ENCODE data around the gene AMMECR1.
"Not testable (repeated sequence)": the region's sequence is repeated elsewhere in the genome, so short reads cannot be mapped to it uniquely, and the experiment has no call there.

AMMECR1 gene

DNA sequence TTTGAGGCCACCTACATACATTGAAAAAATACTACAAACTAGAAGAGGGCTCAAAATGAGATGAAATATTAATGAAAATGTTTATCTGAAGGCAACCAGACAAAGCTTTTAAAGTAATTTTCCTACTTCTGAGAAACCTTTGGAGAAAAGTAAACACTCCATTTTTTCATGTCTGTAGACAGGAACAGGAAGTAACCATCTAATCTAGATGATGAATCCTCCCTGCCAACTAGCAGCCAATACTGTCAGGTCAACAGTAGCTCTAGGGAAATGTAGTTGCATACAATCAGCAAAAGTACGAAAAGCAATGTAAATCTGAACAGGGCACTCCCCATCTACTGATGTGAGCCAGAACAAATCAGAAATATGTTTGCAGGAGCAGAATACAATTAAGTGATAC, 49.0 kb downstream of the AMMECR1 start:
- Histone ChIP-seq H3K4me3 (no peak overlapping the region), H3K27ac (no peak overlapping the region)

DNA sequence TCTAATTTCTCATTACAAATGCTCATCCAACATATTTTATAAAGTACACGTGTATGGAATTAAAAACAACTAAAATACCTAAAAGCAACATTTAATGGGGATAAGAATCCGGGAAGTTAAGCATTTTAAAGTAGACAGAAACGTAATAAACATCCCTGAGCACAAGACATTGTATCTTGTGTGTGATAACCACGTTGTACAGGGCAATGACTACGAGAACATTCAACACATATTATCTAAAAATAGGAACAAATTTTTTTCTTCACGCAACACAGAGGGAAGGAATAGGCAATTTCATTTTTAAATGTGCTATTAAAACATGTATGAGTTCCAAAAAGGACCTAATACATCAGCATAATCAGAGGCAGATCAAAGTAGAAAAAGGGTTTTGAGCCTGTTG, 49.5 kb downstream of the AMMECR1 start:
- Histone ChIP-seq H3K27ac (no peak overlapping the region), H3K4me3 (no peak overlapping the region)

DNA sequence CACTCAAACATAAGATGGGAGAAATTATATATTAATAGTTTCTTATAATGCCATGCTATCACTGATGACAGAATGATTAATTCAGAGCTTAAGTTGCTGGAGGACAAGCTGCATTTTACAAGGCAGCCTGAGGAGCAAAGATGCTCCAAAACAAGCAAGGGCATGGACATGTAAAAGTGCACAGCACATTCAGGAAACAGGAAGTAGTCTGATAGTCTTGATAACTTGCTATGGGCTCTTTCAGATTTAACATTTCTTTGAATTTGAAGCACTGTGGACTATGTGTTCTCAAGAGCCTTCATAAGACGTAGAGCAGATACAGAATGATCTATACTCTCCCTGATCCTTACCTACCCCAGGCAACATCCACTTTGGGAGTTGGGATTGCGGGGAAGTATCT, 50.0 kb downstream of the AMMECR1 start:
- Histone ChIP-seq H3K27ac (no peak overlapping the region), H3K4me3 (no peak overlapping the region)

DNA sequence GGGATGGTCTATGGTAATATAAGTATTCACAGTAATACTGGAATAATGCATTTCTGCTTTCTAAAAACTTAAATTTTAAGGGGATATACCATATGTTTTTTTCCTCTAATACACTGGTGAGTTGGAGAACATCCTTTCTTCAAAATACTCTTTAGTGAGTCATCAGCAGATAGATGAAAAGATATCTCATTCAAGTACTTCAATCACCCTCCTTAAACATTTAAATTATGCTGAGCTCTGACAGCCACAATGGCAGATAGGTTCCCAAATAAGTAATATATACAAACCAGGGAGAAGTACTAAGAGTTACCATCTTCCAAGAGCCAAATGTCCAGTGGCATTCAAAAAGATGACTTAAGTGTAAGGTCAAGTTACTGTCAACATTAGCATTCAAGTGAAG, 52.2 kb downstream of the AMMECR1 start:
- H3K27ac ChIP-seq: no peak overlapping the region

DNA sequence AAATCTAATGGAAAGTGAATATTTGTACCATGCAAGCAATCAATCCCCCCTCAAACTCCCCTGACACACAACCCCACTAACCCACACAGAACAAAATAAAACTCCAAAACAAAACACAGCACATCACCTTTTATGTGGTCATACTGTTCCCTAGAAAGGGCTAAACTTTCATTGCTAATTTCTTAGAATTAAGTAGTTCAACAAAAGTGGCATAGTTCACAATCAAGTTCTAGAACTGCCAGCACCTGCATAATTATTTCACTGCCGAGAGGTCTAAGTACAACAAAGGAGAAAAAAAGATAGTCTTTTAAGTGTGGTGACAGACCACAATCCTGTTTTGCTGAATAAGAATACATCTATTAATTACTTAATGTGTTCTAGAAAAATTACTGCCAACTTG, 58.8 kb downstream of the AMMECR1 start:
- H3K4me3 ChIP-seq: no peak overlapping the region
- no peak overlapping the region for H3K27ac ChIP-seq

More for the DNA sequence above, 52.2 kb downstream of the AMMECR1 start:
- H3K4me3 ChIP-seq: no peak overlapping the region

DNA sequence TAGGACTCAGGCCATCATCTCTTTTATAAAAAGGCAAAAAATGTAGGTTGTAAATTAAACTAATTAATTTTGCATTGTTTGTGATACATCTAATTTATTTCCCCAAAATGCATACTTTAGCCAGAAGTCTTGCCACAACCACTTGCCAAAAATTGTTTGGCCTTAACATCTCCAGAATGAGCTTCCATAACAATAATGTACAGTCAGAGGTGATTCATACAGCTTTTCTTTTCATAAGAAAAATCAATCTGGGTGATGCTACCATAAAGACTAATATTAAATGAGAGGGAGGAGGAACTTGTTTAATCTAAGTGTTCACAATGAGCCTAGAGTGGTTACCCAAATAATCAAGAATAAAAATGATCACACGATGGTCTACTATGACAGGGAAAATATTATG, 59.3 kb downstream of the AMMECR1 start:
- Histone ChIP-seq H3K27ac (no peak overlapping the region), H3K4me3 (no peak overlapping the region)

DNA sequence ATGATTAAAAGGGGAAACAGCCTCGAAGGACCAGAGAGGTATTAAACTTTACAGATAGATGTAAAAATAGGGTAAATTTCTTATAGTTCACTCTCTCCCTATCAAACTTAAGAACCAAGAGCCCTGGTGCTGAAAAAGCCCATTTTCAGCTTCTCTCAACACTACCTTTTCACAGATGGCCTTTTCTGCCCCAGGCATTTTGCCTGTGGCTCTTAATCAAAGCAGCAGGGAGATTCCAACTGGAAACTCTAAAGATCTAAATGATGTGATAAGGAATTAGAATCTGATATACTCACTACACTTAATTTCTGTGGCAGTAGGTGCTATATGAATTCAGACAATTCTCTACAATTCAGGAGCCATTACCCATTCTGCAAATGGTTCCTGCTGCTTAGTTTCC, 60.0 kb downstream of the AMMECR1 start:
- Histone ChIP-seq H3K4me3 (no peak overlapping the region), H3K27ac (no peak overlapping the region)

DNA sequence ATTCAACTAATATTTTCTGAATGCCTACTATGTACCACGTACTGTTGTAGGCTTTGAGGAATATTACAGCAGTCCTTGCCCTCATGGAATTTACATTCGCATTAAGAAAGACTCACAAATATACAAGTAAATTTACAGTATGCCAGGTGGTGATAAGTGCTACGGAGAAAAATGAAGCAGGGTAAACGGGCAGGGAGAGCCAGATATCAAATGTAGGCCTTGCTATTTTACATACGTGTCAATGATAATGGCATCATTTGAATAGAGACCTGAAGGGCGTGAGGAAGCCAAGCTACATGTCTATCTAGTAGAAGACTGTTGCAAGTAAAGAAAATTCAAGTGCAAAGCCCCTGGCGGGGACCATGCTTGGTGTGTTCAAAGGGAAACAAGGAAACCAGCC, 65.2 kb downstream of the AMMECR1 start:
- H3K27ac ChIP-seq: no peak overlapping the region
- H3K4me3 ChIP-seq: no peak overlapping the region

DNA sequence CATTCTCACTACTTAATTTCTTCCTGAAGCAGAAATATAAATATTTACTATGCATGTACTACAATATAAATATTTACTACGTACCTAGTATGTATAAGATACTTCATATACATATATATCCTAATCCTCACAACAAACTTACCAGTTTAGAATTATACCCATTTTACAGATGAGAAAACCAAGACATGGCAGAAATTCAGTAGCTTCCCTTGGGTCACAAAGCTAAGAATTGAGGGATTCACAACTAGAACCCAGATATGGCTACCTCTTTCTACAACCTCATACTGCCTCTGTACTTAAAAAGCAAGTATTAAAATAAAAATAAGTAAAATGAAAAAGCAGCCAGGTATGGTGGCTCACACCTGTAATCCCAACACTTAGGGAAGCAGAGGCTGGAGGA, 65.9 kb downstream of the AMMECR1 start:
- no peak overlapping the region for H3K27ac ChIP-seq
- no peak overlapping the region for H3K4me3 ChIP-seq

DNA sequence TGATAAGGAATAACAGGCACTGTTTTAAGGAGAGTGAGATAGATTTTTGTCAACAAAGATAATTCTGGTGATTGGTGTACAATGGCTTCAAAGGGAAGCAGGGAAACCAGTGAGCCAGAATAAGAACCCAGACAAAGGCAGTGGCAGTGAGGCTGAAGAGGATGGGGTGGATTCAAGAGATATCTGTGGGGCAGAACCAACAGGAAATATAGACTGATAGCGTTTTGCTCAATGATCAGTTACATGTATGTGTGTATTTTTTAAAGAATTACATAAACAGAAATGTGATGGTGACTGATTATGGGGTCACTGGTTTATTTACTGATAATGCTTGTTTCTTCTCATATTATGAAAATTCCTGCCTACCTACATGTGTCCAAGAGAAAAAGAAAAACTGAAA, 66.4 kb downstream of the AMMECR1 start:
- Histone ChIP-seq H3K27ac (no peak overlapping the region), H3K4me3 (no peak overlapping the region)

DNA sequence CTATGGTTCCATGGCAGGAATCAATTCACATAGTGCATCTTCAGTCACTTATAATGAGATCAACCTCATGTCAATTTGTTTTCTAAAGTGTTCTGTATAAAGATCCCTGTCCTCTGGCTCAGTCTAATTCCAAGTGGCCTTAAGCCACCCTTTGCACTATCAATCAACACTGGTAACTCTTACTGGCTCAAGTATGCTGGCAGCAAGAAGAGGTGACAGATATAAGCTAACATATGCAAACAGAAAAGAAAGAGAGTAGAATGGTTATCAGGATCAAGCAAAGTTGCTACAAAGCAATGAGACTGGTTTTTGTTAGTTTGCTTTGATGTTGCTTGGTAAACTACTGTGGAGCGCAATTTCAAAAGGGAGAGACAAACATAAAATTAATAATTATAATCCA, 67.0 kb downstream of the AMMECR1 start:
- Histone ChIP-seq H3K4me3 (no peak overlapping the region), H3K27ac (no peak overlapping the region)

DNA sequence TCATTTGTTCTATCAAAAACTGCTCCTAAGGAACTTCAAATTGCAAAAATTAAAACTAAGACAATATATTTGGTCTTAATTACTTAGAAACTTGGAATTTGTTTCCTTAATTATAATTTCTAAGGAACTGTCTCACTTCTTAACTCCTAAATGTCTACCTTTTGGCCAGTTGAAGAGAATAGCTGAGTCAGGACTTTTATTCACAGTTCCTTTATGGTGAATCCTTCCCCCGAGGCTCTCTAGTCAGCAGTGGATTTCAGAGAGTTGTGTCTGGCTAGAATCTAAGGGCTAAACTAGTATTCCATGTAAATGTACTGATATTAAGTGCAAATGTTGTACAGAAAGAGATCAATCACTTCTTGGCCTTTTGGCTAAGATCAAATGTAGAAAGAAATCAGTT, 69.3 kb downstream of the AMMECR1 start:
- no peak overlapping the region for H3K27ac ChIP-seq
- no peak overlapping the region for H3K4me3 ChIP-seq

DNA sequence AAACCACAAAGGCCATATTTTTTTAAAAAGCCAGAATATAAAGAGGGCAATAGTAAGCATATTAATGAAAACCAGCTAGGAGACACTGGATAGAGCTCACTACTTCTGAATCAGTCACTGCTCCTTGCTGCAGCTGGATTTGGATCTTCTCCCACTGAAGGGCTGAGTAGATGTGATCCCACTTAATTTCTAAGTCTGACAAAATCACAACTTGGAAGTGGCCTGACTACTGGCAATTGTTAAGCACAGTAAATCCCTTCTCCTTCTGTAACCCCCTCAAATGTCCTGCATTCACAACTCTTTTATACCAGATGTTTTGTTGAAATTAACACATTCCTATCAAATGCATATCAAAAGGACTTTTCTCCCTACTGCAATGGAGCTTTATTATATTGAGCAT, 72.9 kb downstream of the AMMECR1 start:
- H3K4me3 ChIP-seq: no peak overlapping the region
- H3K27ac ChIP-seq: no peak overlapping the region

DNA sequence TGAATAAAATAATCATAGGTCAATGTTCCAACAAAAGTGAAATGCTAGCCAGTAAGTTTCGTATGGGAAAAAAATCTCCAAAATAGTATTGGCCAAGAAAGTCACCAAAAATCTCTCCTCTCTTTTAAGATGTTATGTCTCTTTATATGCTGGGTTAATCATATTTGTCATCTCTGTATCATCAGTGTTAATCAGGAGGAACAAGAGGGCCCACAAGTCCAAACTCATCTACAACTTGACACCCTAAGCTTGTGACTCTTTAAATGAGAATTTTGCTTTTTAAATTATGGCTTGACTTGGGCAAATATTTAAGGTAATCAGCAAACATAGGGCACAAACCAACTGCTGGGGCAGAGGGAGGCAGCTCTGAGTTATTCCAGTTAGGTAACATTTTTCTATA, 75.5 kb downstream of the AMMECR1 start:
- H3K4me3 ChIP-seq: no peak overlapping the region
- no peak overlapping the region for H3K27ac ChIP-seq

DNA sequence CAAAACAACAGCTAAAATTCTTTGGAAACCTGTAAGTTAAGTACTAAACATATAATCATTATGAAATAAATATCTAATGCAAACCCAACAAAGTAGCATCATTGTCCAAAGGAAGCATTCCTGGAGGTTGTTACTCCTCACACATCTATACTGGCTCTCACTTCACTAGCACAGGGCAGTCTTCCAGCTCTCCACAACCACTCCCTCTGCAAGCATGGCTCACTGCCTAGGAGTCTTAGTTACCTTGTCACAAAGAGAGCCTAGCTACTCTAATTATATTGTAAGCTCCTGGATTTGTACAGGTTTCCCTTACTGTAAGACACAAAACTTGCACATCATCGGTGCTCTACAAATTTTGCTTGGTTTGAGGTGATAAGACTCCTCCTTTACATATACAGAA, 76.1 kb downstream of the AMMECR1 start:
- Histone ChIP-seq H3K27ac (no peak overlapping the region), H3K4me3 (no peak overlapping the region)

DNA sequence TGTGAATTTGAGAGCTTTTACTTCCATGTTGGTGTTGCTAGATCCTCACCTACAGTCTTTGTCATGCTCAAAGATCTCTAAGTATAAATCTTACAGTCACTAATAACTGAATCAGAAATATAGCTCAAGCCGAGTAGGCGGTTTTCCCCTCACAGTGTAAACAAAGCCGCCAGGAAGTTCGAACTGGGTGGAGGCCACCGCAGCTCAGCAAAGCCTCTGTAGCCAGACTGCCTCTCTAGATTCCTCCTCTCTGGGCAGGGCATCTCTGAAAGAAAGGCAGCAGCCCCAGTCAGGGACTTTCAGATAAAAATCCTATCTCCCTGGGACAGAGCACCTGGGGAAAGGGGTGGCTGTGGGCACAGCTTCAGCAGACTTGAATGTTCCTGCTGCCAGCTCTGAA, 79.6 kb downstream of the AMMECR1 start:
- not testable (repeated sequence) for H3K4me3 ChIP-seq
- H3K27ac ChIP-seq: peak overlapping the region in 8 of 21 experiments; percentile 7 to 65 (median 40)

DNA sequence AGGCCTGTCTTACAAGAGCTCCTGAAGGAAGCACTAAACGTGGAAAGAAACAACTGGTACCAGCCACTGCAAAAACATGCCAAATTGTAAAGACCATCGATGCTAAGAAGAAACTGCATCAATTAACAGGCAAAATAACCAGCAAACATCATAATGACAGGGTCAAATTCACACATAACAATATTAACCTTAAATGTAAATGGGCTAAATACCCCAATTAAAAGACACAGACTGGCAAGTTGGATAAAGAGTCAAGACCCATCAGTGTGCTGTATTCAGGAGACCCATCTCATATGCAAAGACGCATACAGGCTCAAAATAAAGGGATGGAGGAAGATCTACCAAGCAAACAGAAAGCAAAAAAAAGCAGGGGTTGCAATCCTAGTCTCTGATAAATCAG, 86.4 kb downstream of the AMMECR1 start:
- not testable (repeated sequence) for H3K27ac ChIP-seq, H3K4me3 ChIP-seq

DNA sequence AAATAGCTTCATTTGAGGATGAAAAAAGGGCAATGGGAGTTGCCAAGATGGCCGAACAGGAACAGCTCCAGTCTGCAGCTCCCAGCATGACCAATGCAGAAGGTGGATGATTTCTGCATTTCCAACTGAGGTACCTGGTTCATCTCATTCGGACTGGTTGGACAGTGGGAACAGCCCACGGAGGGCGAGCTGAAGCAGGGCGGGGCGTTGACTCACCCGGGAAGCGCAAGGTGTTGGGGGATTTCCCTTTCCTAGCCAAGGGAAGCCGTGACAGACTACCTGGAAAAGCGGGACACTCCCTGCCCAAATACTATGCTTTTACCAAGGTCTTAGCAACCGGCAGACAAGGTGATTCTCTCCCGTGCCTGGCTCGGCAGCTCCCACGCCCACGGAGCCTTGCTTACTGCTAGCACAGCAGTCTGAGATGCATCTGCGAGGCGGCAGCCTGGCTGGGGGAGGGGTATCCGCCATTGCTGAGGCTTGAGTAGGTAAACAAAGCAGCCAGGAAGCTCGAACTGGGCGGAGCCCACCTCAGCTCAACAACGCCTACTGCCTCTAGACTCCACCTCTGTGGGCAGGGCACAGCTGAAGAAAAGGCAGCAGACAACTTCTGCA, 88.3 kb downstream of the AMMECR1 start:
- Histone ChIP-seq H3K27ac (peak overlapping the region in 10 of 21 experiments; percentile 17 to 73 (median 44)), H3K4me3 (peak overlapping the region in 6 of 7 experiments; percentile 9 to 40 (median 12))

DNA sequence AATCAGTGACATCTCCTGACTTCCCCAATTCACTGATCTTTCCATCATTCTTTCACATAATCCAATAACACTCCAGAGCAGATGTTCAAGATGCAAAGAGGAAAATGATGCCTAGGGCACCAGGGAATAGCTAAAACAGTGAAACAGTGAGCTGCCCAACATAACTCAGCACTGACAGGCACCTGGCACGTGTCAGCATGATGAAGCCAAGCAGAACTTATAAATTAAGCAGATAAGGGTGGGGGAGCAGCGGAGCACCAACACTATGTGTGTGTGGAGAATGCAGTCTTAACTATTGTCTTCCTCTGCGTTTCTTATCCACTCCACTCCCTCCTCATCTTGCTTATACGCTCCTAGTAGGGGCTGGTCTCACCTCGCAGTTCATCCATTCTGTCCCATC, 89.4 kb downstream of the AMMECR1 start:
- H3K4me3 ChIP-seq: no peak overlapping the region
- no peak overlapping the region for H3K27ac ChIP-seq

DNA sequence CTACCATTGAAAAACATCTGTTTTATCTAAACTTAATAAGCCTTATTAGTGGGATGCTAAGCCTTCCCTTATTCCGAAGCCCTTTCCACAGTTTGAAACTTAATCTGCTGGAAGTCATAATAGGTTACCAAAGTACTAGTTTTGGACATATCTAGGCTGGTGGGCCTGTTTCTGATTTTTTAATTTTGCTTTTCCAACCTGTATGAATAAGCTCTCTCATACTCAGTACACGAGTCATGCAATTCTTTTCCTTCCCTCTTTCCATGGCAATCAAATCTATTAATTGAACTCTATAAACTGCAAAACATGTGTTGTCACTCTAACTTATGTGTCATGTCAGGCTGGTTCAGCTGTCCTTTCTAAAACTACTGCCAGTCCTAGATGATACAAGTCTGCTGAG, 91.0 kb downstream of the AMMECR1 start:
- H3K4me3 ChIP-seq: no peak overlapping the region
- no peak overlapping the region for H3K27ac ChIP-seq

DNA sequence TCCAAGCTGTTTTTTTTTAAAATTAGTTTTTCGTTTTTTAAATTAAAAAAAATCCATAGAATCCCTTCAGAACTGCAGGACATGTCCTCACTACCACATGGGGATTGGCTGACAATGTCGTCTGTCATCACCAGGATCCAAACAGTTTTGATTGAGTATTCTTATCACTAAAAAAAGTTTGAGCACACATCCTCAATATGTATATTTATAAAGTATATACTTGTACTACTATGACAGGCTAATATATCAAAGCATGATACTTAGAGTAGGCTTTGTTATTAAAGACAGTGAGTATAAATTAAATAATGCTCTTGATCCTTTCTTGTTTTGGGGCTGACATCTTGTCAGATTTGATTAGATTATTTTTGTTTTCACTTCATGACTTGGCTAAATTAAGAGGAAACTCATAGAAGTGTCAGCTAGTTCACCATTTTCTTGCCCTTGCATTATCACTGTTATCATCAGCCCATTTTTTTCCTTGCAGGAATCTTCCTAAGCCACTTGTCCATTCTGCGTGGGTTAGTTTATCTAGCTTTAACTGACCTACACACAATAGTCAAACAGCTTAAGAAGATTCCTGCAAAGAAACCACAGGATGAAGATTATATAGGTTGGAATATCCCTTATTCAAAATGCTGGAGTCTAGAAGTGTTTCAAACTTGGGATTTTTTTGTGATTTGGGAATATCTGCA, 92.8 kb downstream of the AMMECR1 start:
- no peak overlapping the region for H3K4me3 ChIP-seq
- H3K27ac ChIP-seq: no peak overlapping the region
